Panc1 (cell line): Measurements from ENCODE around the gene CDK6.

ENCODE experiments used
- CTCF ChIP-seq: fragments of 450-650 bp; IDR thresholded peaks from 2 replicates; pipeline ENCODE4 v1.5.1; 2017; ENCODE audit warnings: mild to moderate bottlenecking
- SIN3A ChIP-seq: IDR thresholded peaks from 2 replicates; pipeline ENCODE4 v1.6.1; 2012; ENCODE audit warnings: low read depth, mild to moderate bottlenecking, low read length, moderate library complexity, borderline replicate concordance; ENCODE audit not compliant: insufficient read depth
- TCF7L2 ChIP-seq: IDR thresholded peaks from 2 replicates; pipeline ENCODE4 v1.6.1; 2011; ENCODE audit warnings: mild to moderate bottlenecking, low read depth, low read length, inconsistent platforms

DNA sequence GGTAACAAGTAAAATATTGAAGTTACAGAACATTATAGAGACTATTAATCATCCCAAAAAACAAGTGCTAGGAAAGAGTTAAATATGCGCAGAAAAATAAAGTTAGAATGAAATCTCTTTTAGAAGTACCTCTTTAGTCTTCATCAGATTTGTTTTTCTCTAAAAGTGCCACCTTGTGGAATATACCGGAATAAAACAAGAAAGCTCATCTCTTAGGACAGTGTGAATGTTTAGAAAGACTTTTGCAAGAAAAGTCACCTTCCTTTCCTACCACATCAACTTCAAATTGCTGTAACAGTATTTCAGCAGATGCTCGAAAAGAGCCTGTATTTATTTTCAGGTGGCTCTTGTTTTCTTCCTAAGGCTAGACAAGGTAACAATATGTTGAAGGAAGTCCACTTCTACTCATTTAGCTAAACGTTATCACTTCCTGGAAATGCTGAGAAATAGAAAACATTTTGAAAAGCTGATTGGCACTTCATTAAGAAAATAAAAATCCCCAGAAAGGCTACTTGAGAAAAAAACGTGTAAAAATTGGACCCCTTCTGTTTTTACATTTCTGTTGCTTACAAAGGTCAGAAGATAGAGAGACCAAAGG lies 226.4 kb downstream of the CDK6 start:
- TF ChIP-seq CTCF (peak; percentile 53; the same call in 1 of the 2 replicates), TCF7L2 (no peak), SIN3A (no peak)
